Fibroblast of pulmonary artery (primary cell): ENCODE measurements around the gene DMD.

Experiments used
- DNase-seq: peaks from one replicate; pipeline ENCODE4 v3.0.0-alpha.2; 2010; ENCODE audit warnings: low read depth
- H3K4me3 ChIP-seq: replicated peaks from 2 replicates; pipeline ENCODE4 v1.5.1; 2011; ENCODE audit warnings: low read depth, mild to moderate bottlenecking, control low read depth, low read length, moderate library complexity
- CTCF ChIP-seq: IDR thresholded peaks from 2 replicates; pipeline ENCODE4 v1.5.1; 2011; ENCODE audit warnings: mild to moderate bottlenecking, control low read depth, low read length, inconsistent platforms; ENCODE audit errors: missing control alignments

Gene DMD

GRCh38 chrX:32048285-32048684 lies 1163.1 kb downstream of the DMD start:
- no peak for TF ChIP-seq CTCF
- H3K4me3 ChIP-seq, result no peak overlapping the region
- DNase-seq, result no peak

GRCh38 chrX:32045149-32045548 lies 1166.2 kb downstream of the DMD start:
- H3K4me3 ChIP-seq, result no peak overlapping the region
- no peak for TF ChIP-seq CTCF

GRCh38 chrX:32041181-32041580 lies 1170.2 kb downstream of the DMD start:
- DNase-seq, result no peak
- no peak overlapping the region for H3K4me3 ChIP-seq
- no peak for TF ChIP-seq CTCF

More at GRCh38 chrX:32045149-32045548, 1166.2 kb downstream of the DMD start:
- no peak for DNase-seq

- H3K4me3 ChIP-seq, result no peak overlapping the region
- no peak for DNase-seq
- TF ChIP-seq CTCF, result no peak
Observed at GRCh38 chrX:32026772-32027171, 1184.6 kb downstream of the DMD start.

GRCh38 chrX:32024072-32024471 lies 1187.3 kb downstream of the DMD start:
- no peak overlapping the region for H3K4me3 ChIP-seq
- no peak for DNase-seq
- no peak for TF ChIP-seq CTCF

GRCh38 chrX:32016195-32016594 lies 1195.2 kb downstream of the DMD start:
- no peak overlapping the region for H3K4me3 ChIP-seq
- no peak for TF ChIP-seq CTCF
- DNase-seq, result no peak

GRCh38 chrX:32010948-32011347 lies 1200.4 kb downstream of the DMD start:
- no peak overlapping the region for H3K4me3 ChIP-seq
- DNase-seq, result no peak
- TF ChIP-seq CTCF, result no peak
